ENCODE results near the gene GGNBP2.

DNA sequence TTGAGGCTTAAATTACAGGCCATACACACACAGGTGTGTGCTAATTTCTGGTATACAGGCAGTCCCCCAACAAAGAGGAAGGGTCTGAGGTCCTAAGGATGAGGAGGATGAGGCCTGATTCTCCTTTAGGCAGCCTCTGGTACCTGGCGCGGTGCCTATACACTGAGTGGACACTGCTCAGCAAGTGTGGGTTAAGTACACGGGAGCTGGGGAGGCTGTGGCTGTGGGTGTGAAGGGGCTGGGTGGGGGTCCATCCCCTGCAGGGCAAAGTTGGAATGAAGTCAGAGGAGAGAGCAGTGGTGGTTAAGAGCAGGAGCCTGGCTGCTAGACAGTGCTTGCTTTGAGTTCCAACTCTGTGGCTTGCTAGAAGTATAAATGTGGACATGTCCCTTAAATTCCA is 67.6 kb downstream of the GGNBP2 start:
- TF ChIP-seq CTCF (IDR thresholded peaks at IDR 0.05) (no peak), EP300 (IDR thresholded peaks at IDR 0.05) (no peak), POLR2A (IDR thresholded peaks at IDR 0.05) (no peak)
